Measurements from ENCODE around the gene ST7.

DNA sequence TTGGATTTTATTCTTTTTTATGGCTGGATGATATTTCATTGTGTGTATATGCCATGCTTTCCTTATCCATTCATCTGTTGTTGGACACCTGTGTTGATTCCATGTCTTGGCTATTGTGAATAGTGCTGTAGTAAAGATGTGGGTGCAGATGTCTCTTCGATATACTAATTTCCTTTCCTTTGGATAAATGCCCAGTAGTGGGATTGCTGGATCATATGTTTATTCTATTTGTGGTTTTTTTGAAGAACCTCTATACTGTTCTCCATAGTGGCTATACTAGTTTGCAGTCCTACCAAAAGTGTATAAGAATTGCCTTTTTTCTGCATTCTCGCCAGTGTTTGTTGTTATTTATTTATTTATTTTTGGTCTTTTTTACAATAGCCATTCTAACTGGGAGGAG is 209.8 kb downstream of the ST7 start:
- TF ChIP-seq EZH2phosphoT487 (IDR thresholded peaks at IDR 0.05; ENCODE audit: borderline replicate concordance, low read depth, low read length) = no peak
- TF ChIP-seq, protein P1, sequence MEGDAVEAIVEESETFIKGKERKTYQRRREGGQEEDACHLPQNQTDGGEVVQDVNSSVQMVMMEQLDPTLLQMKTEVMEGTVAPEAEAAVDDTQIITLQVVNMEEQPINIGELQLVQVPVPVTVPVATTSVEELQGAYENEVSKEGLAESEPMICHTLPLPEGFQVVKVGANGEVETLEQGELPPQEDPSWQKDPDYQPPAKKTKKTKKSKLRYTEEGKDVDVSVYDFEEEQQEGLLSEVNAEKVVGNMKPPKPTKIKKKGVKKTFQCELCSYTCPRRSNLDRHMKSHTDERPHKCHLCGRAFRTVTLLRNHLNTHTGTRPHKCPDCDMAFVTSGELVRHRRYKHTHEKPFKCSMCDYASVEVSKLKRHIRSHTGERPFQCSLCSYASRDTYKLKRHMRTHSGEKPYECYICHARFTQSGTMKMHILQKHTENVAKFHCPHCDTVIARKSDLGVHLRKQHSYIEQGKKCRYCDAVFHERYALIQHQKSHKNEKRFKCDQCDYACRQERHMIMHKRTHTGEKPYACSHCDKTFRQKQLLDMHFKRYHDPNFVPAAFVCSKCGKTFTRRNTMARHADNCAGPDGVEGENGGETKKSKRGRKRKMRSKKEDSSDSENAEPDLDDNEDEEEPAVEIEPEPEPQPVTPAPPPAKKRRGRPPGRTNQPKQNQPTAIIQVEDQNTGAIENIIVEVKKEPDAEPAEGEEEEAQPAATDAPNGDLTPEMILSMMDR (conservative IDR thresholded peaks at IDR 0.05; ENCODE audit: low read length) = no peak

Data from OCI-LY7 (cell line).